ENCODE data around the gene KIF12.

DNA sequence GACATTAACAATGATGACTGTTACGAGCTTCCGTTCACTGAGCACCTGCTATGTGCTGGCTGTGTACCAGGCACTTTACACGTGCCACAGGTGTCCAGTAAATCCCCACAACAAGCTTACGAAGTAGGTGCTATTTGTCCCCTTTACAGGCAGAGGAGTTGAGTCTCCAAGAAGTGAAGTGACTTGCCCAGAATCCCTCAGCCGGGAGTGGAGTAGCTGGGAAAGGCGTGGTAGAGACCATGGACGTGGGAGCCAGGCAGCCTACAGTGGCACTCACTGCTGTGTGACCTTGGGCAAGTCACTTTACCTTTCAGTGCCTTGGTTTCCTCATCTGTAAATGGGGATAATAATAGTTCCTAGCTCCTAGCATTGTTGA is 20.3 kb downstream of the KIF12 start:
- TF ChIP-seq, protein P1, sequence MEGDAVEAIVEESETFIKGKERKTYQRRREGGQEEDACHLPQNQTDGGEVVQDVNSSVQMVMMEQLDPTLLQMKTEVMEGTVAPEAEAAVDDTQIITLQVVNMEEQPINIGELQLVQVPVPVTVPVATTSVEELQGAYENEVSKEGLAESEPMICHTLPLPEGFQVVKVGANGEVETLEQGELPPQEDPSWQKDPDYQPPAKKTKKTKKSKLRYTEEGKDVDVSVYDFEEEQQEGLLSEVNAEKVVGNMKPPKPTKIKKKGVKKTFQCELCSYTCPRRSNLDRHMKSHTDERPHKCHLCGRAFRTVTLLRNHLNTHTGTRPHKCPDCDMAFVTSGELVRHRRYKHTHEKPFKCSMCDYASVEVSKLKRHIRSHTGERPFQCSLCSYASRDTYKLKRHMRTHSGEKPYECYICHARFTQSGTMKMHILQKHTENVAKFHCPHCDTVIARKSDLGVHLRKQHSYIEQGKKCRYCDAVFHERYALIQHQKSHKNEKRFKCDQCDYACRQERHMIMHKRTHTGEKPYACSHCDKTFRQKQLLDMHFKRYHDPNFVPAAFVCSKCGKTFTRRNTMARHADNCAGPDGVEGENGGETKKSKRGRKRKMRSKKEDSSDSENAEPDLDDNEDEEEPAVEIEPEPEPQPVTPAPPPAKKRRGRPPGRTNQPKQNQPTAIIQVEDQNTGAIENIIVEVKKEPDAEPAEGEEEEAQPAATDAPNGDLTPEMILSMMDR (IDR thresholded peaks at IDR 0.05; ENCODE audit: insufficient read depth, low read depth, low read length), result no peak
- TF ChIP-seq EZH2 (IDR thresholded peaks at IDR 0.05; ENCODE audit: insufficient read depth, low read length), result no peak

Measured in astrocyte (in vitro differentiated cells and primary cell).